Prostate gland (tissue), 2 donors: ENCODE data around the gene TMED9.

Experiments used
- POLR2A ChIP-seq: fragments of 450-650 bp; IDR thresholded peaks from one replicate; pipeline ENCODE4 v1.6.1; 2016; ENCODE audit warnings: antibody characterized with exemption, mild to moderate bottlenecking
- POLR2AphosphoS5 ChIP-seq: sonication (generic); formaldehyde crosslinking; IDR thresholded peaks from one replicate; pipeline ENCODE4 v1.6.1; 2017; ENCODE audit warnings: antibody characterized with exemption
- TF ChIP-seq, protein P1 (sequence below), 4 experiments: fragments of 200-600 bp in 2 of 4; fragments of 450-650 bp in 2 of 4; sonication (generic) in 2 of 4; IDR thresholded peaks; 1 replicate in 3 of 4; 2 replicates in 1 of 4; pipeline ENCODE4 v1.5.1; 2016 to 2019; ENCODE audit warnings: antibody characterized with exemption in 4 of 4, mild to moderate bottlenecking in 2 of 4, moderate library complexity in 2 of 4

DNA sequence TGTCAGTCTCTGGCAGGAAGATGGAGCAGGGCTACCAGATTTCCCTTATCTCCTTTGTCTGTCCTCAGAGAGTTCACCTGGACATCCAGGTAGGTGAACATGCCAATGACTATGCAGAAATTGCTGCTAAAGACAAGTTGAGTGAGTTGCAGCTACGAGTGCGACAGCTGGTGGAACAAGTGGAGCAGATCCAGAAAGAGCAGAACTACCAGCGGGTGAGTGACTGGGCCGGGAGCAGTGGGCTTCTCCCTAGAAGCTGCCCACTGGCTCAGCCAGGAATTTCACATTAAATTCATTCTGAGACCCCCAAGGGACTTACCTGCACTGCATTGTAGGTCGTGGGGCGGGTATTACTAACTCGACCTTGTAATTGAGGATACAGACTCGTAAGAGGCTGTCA is 2.1 kb downstream of the TMED9 start:
- TF ChIP-seq, protein P1, sequence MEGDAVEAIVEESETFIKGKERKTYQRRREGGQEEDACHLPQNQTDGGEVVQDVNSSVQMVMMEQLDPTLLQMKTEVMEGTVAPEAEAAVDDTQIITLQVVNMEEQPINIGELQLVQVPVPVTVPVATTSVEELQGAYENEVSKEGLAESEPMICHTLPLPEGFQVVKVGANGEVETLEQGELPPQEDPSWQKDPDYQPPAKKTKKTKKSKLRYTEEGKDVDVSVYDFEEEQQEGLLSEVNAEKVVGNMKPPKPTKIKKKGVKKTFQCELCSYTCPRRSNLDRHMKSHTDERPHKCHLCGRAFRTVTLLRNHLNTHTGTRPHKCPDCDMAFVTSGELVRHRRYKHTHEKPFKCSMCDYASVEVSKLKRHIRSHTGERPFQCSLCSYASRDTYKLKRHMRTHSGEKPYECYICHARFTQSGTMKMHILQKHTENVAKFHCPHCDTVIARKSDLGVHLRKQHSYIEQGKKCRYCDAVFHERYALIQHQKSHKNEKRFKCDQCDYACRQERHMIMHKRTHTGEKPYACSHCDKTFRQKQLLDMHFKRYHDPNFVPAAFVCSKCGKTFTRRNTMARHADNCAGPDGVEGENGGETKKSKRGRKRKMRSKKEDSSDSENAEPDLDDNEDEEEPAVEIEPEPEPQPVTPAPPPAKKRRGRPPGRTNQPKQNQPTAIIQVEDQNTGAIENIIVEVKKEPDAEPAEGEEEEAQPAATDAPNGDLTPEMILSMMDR (IDR thresholded peaks at IDR 0.05) = no peak
- TF ChIP-seq POLR2A (no peak), POLR2AphosphoS5 (no peak)
